Measurements from ENCODE around the gene FAM3B. TPM values are rescaled to one million over a fixed set of nuclear protein-coding genes. Genes with fewer than 3 reads are reported as not detected.

FAM3B gene
- total RNA-seq, 1 donor from 2014 or later = not detected

DNA sequence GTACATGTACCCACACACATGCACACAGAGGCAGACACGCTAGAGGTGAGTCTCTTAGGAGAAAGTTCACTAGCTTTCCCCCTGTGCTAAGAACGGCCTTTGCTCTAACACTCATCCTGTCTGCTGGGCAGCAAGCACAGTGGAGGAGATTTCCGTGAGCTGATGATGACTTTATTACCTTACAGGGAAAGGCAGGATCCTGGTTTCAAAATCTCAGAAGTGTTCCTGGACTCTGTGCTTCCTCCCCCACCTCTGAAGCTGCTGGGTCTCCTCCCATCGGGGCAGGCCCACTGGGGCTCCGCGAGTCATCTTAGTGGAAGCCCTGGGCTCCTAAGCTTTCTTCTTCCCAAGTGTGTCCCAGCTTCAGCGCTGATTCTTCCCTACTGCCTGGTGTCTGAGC lies 2.7 kb downstream of the FAM3B start:
- no peaks in the 10 kb centered on the region for H3K9me3 Mint-ChIP-seq (ENCODE audit: low read depth)
- no peak overlapping the region for H3K4me3 Mint-ChIP-seq (ENCODE audit: unreplicated experiment)
- TF ChIP-seq CTCF (IDR thresholded peaks at IDR 0.05) = no peak
- no peaks in the 10 kb centered on the region for H3K36me3 Mint-ChIP-seq (ENCODE audit: low read depth)
- H3K4me1 Mint-ChIP-seq (ENCODE audit: low read depth) = peaks cover 3% of the 10 kb centered on the region
- no peak for DNase-seq (ENCODE audit: low spot score)
- H3K27me3 Mint-ChIP-seq (ENCODE audit: low read depth) = peaks cover 46% of the 10 kb centered on the region
- no peak overlapping the region for H3K27ac Mint-ChIP-seq (ENCODE audit: unreplicated experiment)

- H3K27ac Mint-ChIP-seq (ENCODE audit: unreplicated experiment) = no peak overlapping the region
- peaks cover 3% of the 10 kb centered on the region for H3K4me1 Mint-ChIP-seq (ENCODE audit: low read depth)
- no peak for TF ChIP-seq CTCF (IDR thresholded peaks at IDR 0.05)
- H3K27me3 Mint-ChIP-seq (ENCODE audit: low read depth) = peaks cover 28% of the 10 kb centered on the region
- no peaks in the 10 kb centered on the region for H3K9me3 Mint-ChIP-seq (ENCODE audit: low read depth)
- no peaks in the 10 kb centered on the region for H3K36me3 Mint-ChIP-seq (ENCODE audit: low read depth)
- DNase-seq (ENCODE audit: low spot score) = no peak
- H3K4me3 Mint-ChIP-seq (ENCODE audit: unreplicated experiment) = no peak overlapping the region
Observed at GRCh38 chr21:41321211-41321907, 4.8 kb downstream of the FAM3B start.

DNA sequence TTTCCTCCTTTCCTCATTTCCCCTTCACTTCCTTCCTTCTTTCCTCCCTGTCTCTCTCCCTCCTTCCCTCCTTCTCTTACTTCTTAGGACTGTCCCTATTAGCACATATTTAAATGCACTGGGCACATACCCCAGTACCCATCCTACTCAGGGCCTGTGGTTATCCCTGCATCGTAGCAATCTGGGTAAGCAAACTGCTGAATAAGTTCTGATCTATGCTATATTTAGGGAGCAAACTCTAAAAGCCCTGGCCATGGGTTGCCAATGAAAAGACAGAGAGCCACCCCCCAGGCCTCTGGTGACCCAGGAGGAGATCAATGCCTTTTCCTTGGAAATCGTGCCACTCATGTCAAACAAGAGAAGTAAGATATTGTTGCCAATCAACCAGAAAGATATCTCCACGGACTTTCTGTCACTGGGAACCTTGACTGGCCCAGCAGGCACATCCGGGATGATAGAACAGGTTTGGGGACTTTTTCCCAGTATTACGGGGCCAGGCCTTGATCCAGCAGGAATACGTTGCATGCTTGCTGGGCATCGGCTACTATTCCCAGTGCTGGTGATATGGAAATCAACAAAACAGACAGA lies 5.4 kb downstream of the FAM3B start:
- no peak for TF ChIP-seq CTCF (IDR thresholded peaks at IDR 0.05)
- H3K27ac Mint-ChIP-seq (ENCODE audit: unreplicated experiment) = no peak overlapping the region
- no peak for DNase-seq (ENCODE audit: low spot score)
- no peaks in the 10 kb centered on the region for H3K36me3 Mint-ChIP-seq (ENCODE audit: low read depth)
- H3K4me1 Mint-ChIP-seq (ENCODE audit: low read depth) = peaks cover 3% of the 10 kb centered on the region
- H3K4me3 Mint-ChIP-seq (ENCODE audit: unreplicated experiment) = no peak overlapping the region
- no peaks in the 10 kb centered on the region for H3K9me3 Mint-ChIP-seq (ENCODE audit: low read depth)
- peaks cover 28% of the 10 kb centered on the region for H3K27me3 Mint-ChIP-seq (ENCODE audit: low read depth)

DNA sequence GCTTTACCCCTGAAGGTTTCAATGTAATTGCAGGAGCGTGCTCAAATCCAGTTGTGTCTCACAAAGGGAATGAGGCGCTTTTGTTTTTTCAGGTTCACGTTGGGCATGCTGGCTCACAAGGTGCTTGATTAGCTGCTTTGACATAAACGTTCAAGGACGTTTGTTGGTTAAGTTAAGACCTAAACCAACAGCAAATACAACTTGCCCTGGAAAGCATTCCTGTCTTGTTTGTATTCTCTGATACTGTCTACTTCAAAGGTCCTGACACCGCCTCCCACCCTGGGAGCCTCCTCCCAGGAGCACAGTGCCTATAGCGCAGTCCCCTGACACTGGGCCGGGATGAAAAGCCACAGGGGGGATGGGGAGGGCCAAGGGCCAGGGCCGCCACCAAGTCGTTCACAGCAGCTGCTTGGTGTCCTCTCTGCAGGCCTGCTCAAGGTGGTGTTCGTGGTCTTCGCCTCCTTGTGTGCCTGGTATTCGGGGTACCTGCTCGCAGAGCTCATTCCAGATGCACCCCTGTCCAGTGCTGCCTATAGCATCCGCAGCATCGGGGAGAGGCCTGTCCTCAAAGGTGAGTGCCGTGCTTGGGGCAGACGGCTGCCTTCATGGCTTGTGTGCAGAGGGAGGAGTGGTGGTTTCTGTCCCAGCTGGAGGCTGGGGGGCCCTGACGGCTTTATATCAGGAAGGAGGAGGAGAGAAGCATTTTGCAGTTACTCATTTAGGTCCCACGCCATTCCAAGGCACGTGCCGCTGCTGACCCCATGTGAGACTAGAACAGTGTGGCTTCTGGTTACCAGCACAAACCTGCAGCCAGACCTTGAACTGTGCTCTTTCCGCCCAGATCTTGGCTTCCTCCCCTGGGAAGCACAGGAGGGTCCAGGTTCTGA lies 6.1 kb downstream of the FAM3B start:
- Mint-ChIP-seq H3K27ac (ENCODE audit: unreplicated experiment) (no peak overlapping the region), H3K36me3 (ENCODE audit: low read depth) (no peaks in the 10 kb centered on the region), H3K27me3 (ENCODE audit: low read depth) (peaks cover 21% of the 10 kb centered on the region), H3K4me3 (ENCODE audit: unreplicated experiment) (no peak overlapping the region), H3K4me1 (ENCODE audit: low read depth) (no peaks in the 10 kb centered on the region), H3K9me3 (ENCODE audit: low read depth) (no peaks in the 10 kb centered on the region)
- DNase-seq (ENCODE audit: low spot score) = no peak
- no peak for TF ChIP-seq CTCF (IDR thresholded peaks at IDR 0.05)

Measured in chondrocyte (in vitro differentiated cells).